Measurements from ENCODE around the gene C12orf43. TPM values are rescaled to one million over a fixed set of nuclear protein-coding genes. Genes with fewer than 3 reads are reported as not detected.

Gene C12orf43
- total RNA-seq, 6 experiments from 2014 or later: 6.7 to 12.2 (median 8.8) TPM

GRCh38 chr12:121009741-121010140, 6.5 kb downstream of the C12orf43 start:
- DNase-seq: peak in 1 of 3 donors; percentile 68
- Histone ChIP-seq H3K9me3 (no peaks in the 10 kb centered on the region), H3K36me3 (peaks cover 0 to 6% (median 0%) of the 10 kb centered on the region in 4 donors), H3K27me3 (no peaks in the 10 kb centered on the region), H3K4me1 (peaks cover 0 to 4% (median 0%) of the 10 kb centered on the region in 4 donors), H3K27ac (no peak overlapping the region), H3K4me3 (no peak overlapping the region)
- TF ChIP-seq POLR2A (IDR thresholded peaks at IDR 0.05) (no peak), CTCF (IDR thresholded peaks at IDR 0.05) (peak; percentile 45 to 63 (median 58))
- WGBS (ENCODE audit: insufficient coverage, low coverage, low lambda C conversion rate, missing lambda C conversion rate): 23% methylated on average over 9 of the region's 10 CpGs
- peak; percentile 86 to 94 (median 92) for ATAC-seq
- intact Hi-C loops (cut with DNase I): loop anchor here in 1 of 2 donors (5.0 kb wide), 1 partner anchor 62 kb away; no protein-coding TSS in a partner anchor

- Histone ChIP-seq H3K9me3 (no peaks in the 10 kb centered on the region), H3K4me1 (peaks cover 0 to 7% (median 0%) of the 10 kb centered on the region in 4 donors), H3K4me3 (no peak overlapping the region), H3K36me3 (peaks cover 0 to 14% (median 0%) of the 10 kb centered on the region in 4 donors), H3K27ac (no peak overlapping the region), H3K27me3 (no peaks in the 10 kb centered on the region)
- intact Hi-C loops (cut with DNase I): loop anchor here in 1 of 2 donors (5.0 kb wide), 1 partner anchor 61 kb away; no protein-coding TSS in a partner anchor
- ATAC-seq: no peak
- WGBS (ENCODE audit: insufficient coverage, low coverage, low lambda C conversion rate, missing lambda C conversion rate): 96% methylated on average over 4 of the region's 8 CpGs
- TF ChIP-seq POLR2A (IDR thresholded peaks at IDR 0.05): no peak
- no peak for TF ChIP-seq CTCF (IDR thresholded peaks at IDR 0.05)
- no peak for DNase-seq
These were observed 7.8 kb downstream of the C12orf43 start for GRCh38 chr12:121008347-121009098.

GRCh38 chr12:121005346-121005815, 10.9 kb downstream of the C12orf43 start:
- Histone ChIP-seq H3K27ac (no peak overlapping the region), H3K4me3 (no peak overlapping the region), H3K27me3 (no peaks in the 10 kb centered on the region), H3K4me1 (peaks cover 0 to 3% (median 0%) of the 10 kb centered on the region in 4 donors), H3K9me3 (no peaks in the 10 kb centered on the region), H3K36me3 (peaks cover 0 to 29% (median 10%) of the 10 kb centered on the region in 4 donors)
- DNase-seq (no peak), ATAC-seq (peak; percentile 62 to 71 (median 66))
- intact Hi-C loops (cut with DNase I): loop anchor here in 1 of 2 donors (5.0 kb wide), 1 partner anchor 58 kb away; no protein-coding TSS in a partner anchor
- TF ChIP-seq CTCF (IDR thresholded peaks at IDR 0.05) (peak; percentile 50 to 67 (median 57)), POLR2A (IDR thresholded peaks at IDR 0.05) (no peak)
- WGBS (ENCODE audit: insufficient coverage, low coverage, low lambda C conversion rate, missing lambda C conversion rate): 40% methylated on average over 2 of the region's 9 CpGs

- intact Hi-C loops (cut with DNase I): no loop called here
- ATAC-seq (peak; percentile 12 to 60 (median 24)), DNase-seq (no peak)
- 83% methylated on average over 10 of the region's 16 CpGs for WGBS (ENCODE audit: insufficient coverage, low coverage, low lambda C conversion rate, missing lambda C conversion rate)
- Histone ChIP-seq H3K4me1 (peaks cover 0 to 10% (median 5%) of the 10 kb centered on the region in 4 donors), H3K36me3 (peaks cover 0 to 31% (median 11%) of the 10 kb centered on the region in 4 donors), H3K9me3 (no peaks in the 10 kb centered on the region), H3K4me3 (no peak overlapping the region), H3K27me3 (no peaks in the 10 kb centered on the region), H3K27ac (no peak overlapping the region)
- no peak for TF ChIP-seq POLR2A (IDR thresholded peaks at IDR 0.05)
- peak in 1 of 4 donors; percentile 6 for TF ChIP-seq CTCF (IDR thresholded peaks at IDR 0.05)
These were observed 12.0 kb downstream of the C12orf43 start for GRCh38 chr12:121004253-121004815.

Data from right lobe of liver (tissue), 6 donors.